CD4-positive, alpha-beta T cell treated with Interleukin-2 at 100 ng/mL for 4 hours (primary cell): ENCODE measurements around the gene SKIC2.
"Not testable (repeated sequence)": the region's sequence is repeated elsewhere in the genome, so short reads cannot be mapped to it uniquely, and the experiment has no call there.

ENCODE experiments used
- DNase-seq: peaks from one replicate; pipeline ENCODE4 v3.0.0-alpha.2; 2020; ENCODE audit warnings: low spot score

The SKIC2 gene

DNA sequence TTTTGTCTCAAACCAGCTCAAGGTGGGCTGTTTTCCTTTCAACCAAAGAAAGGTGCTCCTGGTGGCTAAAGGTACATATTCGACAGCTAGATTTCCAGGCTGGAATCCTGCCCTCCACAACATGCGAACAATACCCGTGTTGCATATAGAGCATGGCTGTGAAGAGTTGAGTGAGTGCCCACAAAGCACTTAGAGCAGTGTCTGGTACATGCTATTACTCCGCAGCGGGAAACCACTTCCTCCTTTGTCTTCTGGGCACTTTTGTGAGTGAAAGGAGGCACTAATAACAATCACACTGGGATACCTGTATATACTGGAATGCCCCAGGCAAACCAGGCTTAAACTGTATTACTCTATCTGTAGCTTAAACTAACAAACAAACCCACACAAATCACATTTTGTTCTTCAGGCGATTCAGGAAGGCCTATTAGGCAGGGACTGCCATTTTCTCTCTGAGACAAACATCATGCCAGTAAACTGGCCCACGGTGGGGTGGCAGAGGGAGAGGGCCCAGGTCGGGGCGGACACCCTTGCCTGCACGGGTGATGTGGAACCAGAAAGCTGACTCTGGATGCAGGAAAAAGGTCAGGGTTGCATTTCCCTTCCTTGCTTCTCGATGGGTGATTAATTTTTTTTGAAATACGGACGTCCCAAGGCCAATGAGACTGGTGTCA lies 46.0 kb downstream of the SKIC2 start:
- not testable (repeated sequence) for DNase-seq

- DNase-seq: not testable (repeated sequence)
Observed at GRCh38 chr6:32005538-32005880, 46.5 kb downstream of the SKIC2 start.

GRCh38 chr6:32005991-32006529 lies 47.1 kb downstream of the SKIC2 start:
- DNase-seq: not testable (repeated sequence)

GRCh38 chr6:32007086-32007485 lies 48.1 kb downstream of the SKIC2 start:
- not testable (repeated sequence) for DNase-seq

DNA sequence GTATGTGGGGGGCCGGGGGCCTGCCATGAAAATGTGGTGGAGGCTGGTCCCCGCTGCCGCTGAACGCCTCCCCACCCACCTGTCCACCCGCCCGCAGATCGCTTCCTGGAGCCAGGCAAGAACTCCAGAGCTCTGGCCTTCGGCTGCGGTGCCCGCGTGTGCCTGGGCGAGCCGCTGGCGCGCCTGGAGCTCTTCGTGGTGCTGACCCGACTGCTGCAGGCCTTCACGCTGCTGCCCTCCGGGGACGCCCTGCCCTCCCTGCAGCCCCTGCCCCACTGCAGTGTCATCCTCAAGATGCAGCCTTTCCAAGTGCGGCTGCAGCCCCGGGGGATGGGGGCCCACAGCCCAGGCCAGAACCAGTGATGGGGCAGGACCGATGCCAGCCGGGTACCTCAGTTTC lies 49.1 kb downstream of the SKIC2 start:
- DNase-seq: not testable (repeated sequence)

DNA sequence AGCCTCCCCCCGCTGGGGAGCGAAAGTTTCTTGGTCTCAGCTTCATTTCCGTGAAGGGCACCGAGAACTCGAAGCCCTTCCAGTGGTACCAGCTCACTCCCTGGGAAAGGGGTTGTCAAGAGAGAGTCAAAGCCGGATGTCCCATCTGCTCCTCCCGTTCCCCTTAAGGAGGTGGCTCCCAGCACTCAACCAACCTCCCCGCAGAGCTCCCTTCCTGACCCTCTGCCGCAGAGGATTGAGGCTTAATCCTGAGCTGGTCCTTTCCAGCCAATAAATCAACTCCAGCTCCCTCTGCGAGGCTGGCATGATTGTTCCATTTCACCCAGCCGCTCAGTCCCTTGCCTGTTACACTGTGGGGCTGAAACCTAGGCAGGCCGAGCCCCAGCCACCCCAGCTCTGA lies 49.6 kb downstream of the SKIC2 start:
- not testable (repeated sequence) for DNase-seq

GRCh38 chr6:32009537-32009936 lies 50.6 kb downstream of the SKIC2 start:
- DNase-seq: not testable (repeated sequence)

- DNase-seq: not testable (repeated sequence)
Observed at GRCh38 chr6:32010856-32011530, 52.0 kb downstream of the SKIC2 start.

DNA sequence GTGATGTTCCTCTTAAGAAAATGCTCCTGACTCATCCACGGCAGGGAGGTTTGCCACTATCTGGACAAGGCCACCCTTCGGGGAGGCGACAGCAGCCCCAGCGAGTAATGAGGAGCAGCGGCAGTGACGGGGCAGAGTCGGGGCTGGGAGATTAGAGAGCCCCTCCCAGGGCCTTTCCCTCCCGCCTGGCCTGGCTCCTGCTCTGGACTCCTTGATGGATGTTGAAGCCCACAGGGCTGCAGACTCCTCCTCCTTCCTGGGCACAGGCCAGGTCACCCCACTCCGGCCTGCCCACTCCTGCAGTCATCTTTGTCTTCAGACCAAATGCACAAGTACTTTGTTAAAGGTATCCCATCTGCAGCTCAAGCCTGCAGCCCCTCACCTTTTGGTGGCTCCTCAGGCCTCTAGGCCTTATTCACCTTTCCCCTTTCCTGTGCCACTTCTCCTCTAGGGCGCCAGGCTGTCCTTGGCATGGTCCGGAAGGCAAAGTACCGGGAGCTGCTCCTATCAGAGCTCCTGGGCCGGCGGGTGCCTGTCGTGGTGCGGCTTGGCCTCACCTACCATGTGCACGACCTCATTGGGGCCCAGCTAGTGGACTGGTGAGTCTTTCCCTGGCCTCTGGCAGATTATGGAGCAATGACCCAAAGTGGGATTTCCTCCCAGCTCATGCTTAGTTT lies 54.1 kb downstream of the SKIC2 start:
- not testable (repeated sequence) for DNase-seq

DNA sequence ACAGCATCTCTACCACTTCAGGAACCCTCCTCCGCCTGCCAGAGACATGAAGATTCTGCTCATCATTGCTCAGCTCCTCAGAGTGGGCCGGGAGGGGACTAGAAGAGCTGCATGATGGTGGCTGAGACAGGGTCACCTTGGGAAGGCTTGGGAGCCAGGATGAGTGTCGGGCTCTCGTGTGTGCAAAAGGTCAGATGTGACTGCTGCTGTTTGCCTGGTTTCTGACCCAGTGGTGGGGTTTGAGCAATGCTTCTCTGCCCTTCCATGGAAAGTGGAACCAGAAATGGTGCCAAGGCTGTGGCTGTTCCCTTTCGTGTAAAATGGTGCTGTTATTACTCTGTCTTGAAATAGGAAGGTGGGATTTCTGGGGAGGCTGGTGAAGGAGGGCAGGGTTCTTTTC lies 54.8 kb downstream of the SKIC2 start:
- DNase-seq: not testable (repeated sequence)

- DNase-seq: not testable (repeated sequence)
Observed at GRCh38 chr6:32014547-32014946, 55.6 kb downstream of the SKIC2 start, which contains the start of gene C4B. C4B (plus strand) TSS chr6:32014795; CDS start chr6:32014846, 51 bp downstream.
